Measurements from ENCODE around the gene ZFTA. TPM values are rescaled to one million over a fixed set of nuclear protein-coding genes. Genes with fewer than 3 reads are reported as not detected.

The ZFTA gene
- total RNA-seq, 2 donors from 2014 or later: 13.9 to 32.7 TPM

DNA sequence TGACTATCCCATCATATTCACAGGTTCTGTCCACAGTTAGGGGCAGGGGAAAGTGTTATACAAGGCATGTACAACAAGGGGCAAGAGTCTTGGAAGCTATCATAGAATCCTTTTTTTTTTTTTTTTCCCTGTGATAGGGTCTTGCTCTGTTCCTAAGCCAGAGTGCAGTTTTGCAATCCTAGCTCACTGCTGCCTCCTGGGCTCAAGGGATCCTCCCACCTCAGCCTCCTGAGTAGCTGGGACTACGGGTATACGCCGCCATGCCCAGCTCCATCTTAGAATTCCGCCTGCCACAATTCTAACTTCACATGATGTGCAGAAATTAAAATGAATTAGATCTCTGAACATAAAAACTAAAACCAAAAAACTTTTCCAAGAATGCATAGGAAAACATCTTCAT lies 31.7 kb downstream of the ZFTA start:
- Histone ChIP-seq H3K9me3 (no peaks in the 10 kb centered on the region), H3K4me1 (replicated peaks) (no peaks in the 10 kb centered on the region), H3K4me3 (no peak overlapping the region), H3K27me3 (replicated peaks; ENCODE audit: insufficient read depth) (no peaks in the 10 kb centered on the region), H3K36me3 (no peaks in the 10 kb centered on the region), H3K27ac (no peak overlapping the region)
- intact Hi-C loops (cut with DNase I): loop anchor here (5.0 to 10.0 kb wide), 3 partner anchors 52 to 260 kb away; partner anchors contain the start of gene RTN3
- WGBS: 98% methylated on average over 4 of the region's 4 CpGs
- no peak for DNase-seq (ENCODE audit: low spot score)
- TF ChIP-seq, protein P1, sequence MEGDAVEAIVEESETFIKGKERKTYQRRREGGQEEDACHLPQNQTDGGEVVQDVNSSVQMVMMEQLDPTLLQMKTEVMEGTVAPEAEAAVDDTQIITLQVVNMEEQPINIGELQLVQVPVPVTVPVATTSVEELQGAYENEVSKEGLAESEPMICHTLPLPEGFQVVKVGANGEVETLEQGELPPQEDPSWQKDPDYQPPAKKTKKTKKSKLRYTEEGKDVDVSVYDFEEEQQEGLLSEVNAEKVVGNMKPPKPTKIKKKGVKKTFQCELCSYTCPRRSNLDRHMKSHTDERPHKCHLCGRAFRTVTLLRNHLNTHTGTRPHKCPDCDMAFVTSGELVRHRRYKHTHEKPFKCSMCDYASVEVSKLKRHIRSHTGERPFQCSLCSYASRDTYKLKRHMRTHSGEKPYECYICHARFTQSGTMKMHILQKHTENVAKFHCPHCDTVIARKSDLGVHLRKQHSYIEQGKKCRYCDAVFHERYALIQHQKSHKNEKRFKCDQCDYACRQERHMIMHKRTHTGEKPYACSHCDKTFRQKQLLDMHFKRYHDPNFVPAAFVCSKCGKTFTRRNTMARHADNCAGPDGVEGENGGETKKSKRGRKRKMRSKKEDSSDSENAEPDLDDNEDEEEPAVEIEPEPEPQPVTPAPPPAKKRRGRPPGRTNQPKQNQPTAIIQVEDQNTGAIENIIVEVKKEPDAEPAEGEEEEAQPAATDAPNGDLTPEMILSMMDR (IDR thresholded peaks at IDR 0.05): no peak
- TF ChIP-seq POLR2A (IDR thresholded peaks at IDR 0.05) (no peak), POLR2AphosphoS5 (IDR thresholded peaks at IDR 0.05) (no peak)

DNA sequence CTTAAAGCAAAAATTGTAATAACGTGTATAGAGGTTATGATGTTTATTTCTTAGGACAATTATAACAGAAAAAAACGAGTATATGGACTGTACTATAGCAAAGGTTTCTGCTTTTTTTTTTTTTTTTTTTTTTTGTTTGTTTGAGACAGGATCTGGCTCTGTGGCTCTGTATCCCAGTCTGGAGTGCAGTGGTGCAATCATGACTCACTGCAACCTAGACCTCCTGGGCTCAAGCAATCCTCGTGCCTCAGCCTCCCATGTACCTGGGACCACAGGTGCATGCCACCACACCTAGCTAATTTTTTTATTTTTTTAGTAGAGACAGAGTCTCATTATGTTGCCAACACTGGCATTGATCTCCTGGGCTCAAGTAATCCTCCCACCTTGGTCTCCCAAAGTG lies 39.2 kb downstream of the ZFTA start:
- no peak for DNase-seq (ENCODE audit: low spot score)
- TF ChIP-seq POLR2A (IDR thresholded peaks at IDR 0.05): no peak
- TF ChIP-seq POLR2AphosphoS5 (IDR thresholded peaks at IDR 0.05): no peak
- TF ChIP-seq, protein P1 (IDR thresholded peaks at IDR 0.05): no peak
- WGBS: 81% methylated on average over 3 of the region's 3 CpGs

DNA sequence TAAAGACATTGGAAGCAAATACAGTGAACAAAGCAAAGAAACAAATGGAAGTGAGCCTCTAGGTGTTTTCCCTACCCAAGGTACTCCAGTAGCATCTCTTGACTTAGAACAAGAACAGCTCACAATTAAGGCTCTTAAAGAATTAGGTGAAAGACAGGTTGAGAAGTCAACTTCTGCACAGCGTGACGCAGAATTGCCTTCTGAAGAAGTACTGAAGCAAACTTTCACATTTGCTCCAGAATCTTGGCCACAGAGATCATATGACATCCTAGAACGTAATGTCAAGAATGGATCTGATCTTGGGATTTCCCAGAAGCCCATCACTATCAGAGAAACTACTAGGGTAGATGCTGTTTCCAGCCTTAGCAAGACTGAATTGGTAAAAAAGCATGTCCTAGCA lies 48.0 kb downstream of the ZFTA start:
- Histone ChIP-seq H3K36me3 (no peaks in the 10 kb centered on the region), H3K4me1 (replicated peaks) (no peaks in the 10 kb centered on the region), H3K4me3 (no peak overlapping the region), H3K27me3 (replicated peaks; ENCODE audit: insufficient read depth) (no peaks in the 10 kb centered on the region), H3K27ac (no peak overlapping the region), H3K9me3 (no peaks in the 10 kb centered on the region)
- no peak for TF ChIP-seq POLR2A (IDR thresholded peaks at IDR 0.05)
- TF ChIP-seq, protein P1 (IDR thresholded peaks at IDR 0.05): no peak
- no peak for TF ChIP-seq POLR2AphosphoS5 (IDR thresholded peaks at IDR 0.05)
- no peak for DNase-seq (ENCODE audit: low spot score)
- intact Hi-C loops (cut with DNase I): no loop called here
- 100% methylated on average over 3 of the region's 3 CpGs for WGBS

More for the DNA sequence above, 39.2 kb downstream of the ZFTA start:
- no peak overlapping the region for H3K27ac ChIP-seq
- intact Hi-C loops (cut with DNase I): no loop called here
- H3K4me1 ChIP-seq (replicated peaks): no peaks in the 10 kb centered on the region
- H3K27me3 ChIP-seq (replicated peaks; ENCODE audit: insufficient read depth): no peaks in the 10 kb centered on the region
- no peak overlapping the region for H3K4me3 ChIP-seq
- no peaks in the 10 kb centered on the region for H3K36me3 ChIP-seq
- H3K9me3 ChIP-seq: no peaks in the 10 kb centered on the region

GRCh38 chr11:63719987-63720386 lies 48.6 kb downstream of the ZFTA start:
- Histone ChIP-seq H3K9me3 (no peaks in the 10 kb centered on the region), H3K4me1 (replicated peaks) (no peaks in the 10 kb centered on the region), H3K27ac (no peak overlapping the region), H3K36me3 (no peaks in the 10 kb centered on the region), H3K27me3 (replicated peaks; ENCODE audit: insufficient read depth) (no peaks in the 10 kb centered on the region), H3K4me3 (no peak overlapping the region)
- DNase-seq (ENCODE audit: low spot score): no peak
- intact Hi-C loops (cut with DNase I): no loop called here
- TF ChIP-seq POLR2AphosphoS5 (IDR thresholded peaks at IDR 0.05): no peak
- 62% methylated on average over 2 of the region's 2 CpGs for WGBS

- Histone ChIP-seq H3K9me3 (no peaks in the 10 kb centered on the region), H3K36me3 (no peaks in the 10 kb centered on the region), H3K27ac (no peak overlapping the region), H3K4me1 (replicated peaks) (no peaks in the 10 kb centered on the region), H3K27me3 (replicated peaks; ENCODE audit: insufficient read depth) (no peaks in the 10 kb centered on the region), H3K4me3 (no peak overlapping the region)
- TF ChIP-seq, protein P1 (IDR thresholded peaks at IDR 0.05): no peak
- TF ChIP-seq POLR2AphosphoS5 (IDR thresholded peaks at IDR 0.05): no peak
- TF ChIP-seq POLR2A (IDR thresholded peaks at IDR 0.05): no peak
- DNase-seq (ENCODE audit: low spot score): no peak
- intact Hi-C loops (cut with DNase I): no loop called here
- WGBS: 83% methylated on average over 1 of the region's 1 CpG
These were observed 49.6 kb downstream of the ZFTA start for GRCh38 chr11:63719001-63719400.

Small RNAs within 50 kb of the gene (small RNA-seq; reads per million reads assigned to genes)
- 0 reads per million in 2 donors for gene RN7SL596P

Other genes starting within 250 kb of the ZFTA start
- 10 to 100 TPM; 47.6 to 50.8 TPM for gene PLAAT4, start 232.0 kb downstream of the ZFTA start, total RNA-seq
- 1 to 10 TPM in 1 of 2 donors, not detected in 1; 2.6 TPM for gene PLAAT2, start 205.4 kb downstream of the ZFTA start, total RNA-seq
- 100 to 1,000 TPM in 1 of 2 donors, 1 to 10 TPM in 1; 7.0 to 118 TPM for gene PLAAT3, start 154.3 kb downstream of the ZFTA start, total RNA-seq
- 10 to 100 TPM; 46.7 to 64.3 TPM for gene ATL3, start 97.4 kb downstream of the ZFTA start, total RNA-seq
- gene RTN3, start 87.3 kb downstream of the ZFTA start, total RNA-seq: 10 to 100 TPM; 74.1 to 88.8 TPM
- gene SPINDOC, start 44.7 kb upstream of the ZFTA start, total RNA-seq: 10 to 100 TPM; 17.8 to 36.2 TPM
- 10 to 100 TPM; 65.4 to 67.2 TPM for gene MARK2, start 70.3 kb upstream of the ZFTA start, total RNA-seq
- 1 to 10 TPM in 1 of 2 donors, under 1 TPM in 1; 0.64 to 3.3 TPM for gene RCOR2, start 148.4 kb upstream of the ZFTA start, total RNA-seq
- 10 to 100 TPM; 23.3 to 24.7 TPM for gene NAA40, start 170.2 kb upstream of the ZFTA start, total RNA-seq
- gene COX8A, start 205.8 kb upstream of the ZFTA start, total RNA-seq: 1,000 to 10,000 TPM in 1 of 2 donors, 100 to 1,000 TPM in 1; 597 to 1,196 TPM
- 100 to 1,000 TPM in 1 of 2 donors, 10 to 100 TPM in 1; 79.6 to 118 TPM for gene OTUB1, start 217.7 kb upstream of the ZFTA start, total RNA-seq

Data from prostate gland (tissue), 2 donors.